A549 (cell line): ENCODE results near the gene ADM2. TPM values are rescaled to one million over a fixed set of nuclear protein-coding genes. Genes with fewer than 3 reads are reported as not detected.

ENCODE experiments used
- ATAC-seq, 2 experiments: fragments of 200-7000 bp in 1 of 2; fragments of >200 bp in 1 of 2; cut with Nextera tagmentation in 1 of 2; cut with Tn5 transposase in 1 of 2; 3 replicates each; pipeline versions ENCODE4 v1.8.0 to v1.9.1; 2018 to 2020; ENCODE audit warnings: mild to moderate bottlenecking in 1 of 2, moderate library complexity in 1 of 2
- CTCF ChIA-PET: fragments of 300-600 bp; sonication (Branson Sonifier 250); formaldehyde crosslinking; extraction: SDS; loops from one replicate; lab custom pipeline; 2021; ENCODE audit warnings: antibody characterized with exemption, inconsistent platforms; lab: Yijun Ruan, JAX
- POLR2A ChIA-PET: fragments of 350-600 bp; formaldehyde crosslinking; extraction: SDS; loops from one replicate; lab custom pipeline; 2021; ENCODE audit warnings: antibody characterized with exemption, inconsistent platforms; lab: Yijun Ruan, JAX
- DNase-seq, 2 experiments: peaks; one replicate each; pipeline versions ENCODE4 v3.0.0 to v3.0.0-alpha.2; 2011 to 2016; ENCODE audit warnings: low read depth in 1 of 2, low spot score in 1 of 2
- FAIRE-seq: peaks from 2 replicates; lab custom pipeline; 2011; peaks lifted over from hg19 to GRCh38; lab: Jason Lieb, UNC
- H3K27ac ChIP-seq, 2 experiments: fragments of >200 bp; sonication (Bioruptor Twin); formaldehyde crosslinking; 3 replicates each; pipeline ENCODE4 v1.5.1; 2016 to 2017
- H3K4me1 ChIP-seq: fragments of >200 bp; sonication (Bioruptor Twin); formaldehyde crosslinking; 3 replicates; pipeline ENCODE4 v1.6.1; 2016
- H3K4me2 ChIP-seq: fragments of >200 bp; sonication (Bioruptor Twin); formaldehyde crosslinking; 3 replicates; pipeline ENCODE4 v1.6.1; 2016
- H3K4me3 ChIP-seq: fragments of >200 bp; sonication (Bioruptor Twin); formaldehyde crosslinking; 3 replicates; pipeline ENCODE4 v1.5.1; 2016
- H3K9me3 ChIP-seq: fragments of >200 bp; sonication (Bioruptor Twin); formaldehyde crosslinking; 3 replicates; pipeline ENCODE4 v1.6.1; 2016
- CBX2 ChIP-seq: fragments of 200-600 bp; sonication (generic); IDR thresholded peaks from 2 replicates; pipeline ENCODE4 v1.6.1; 2016; ENCODE audit warnings: low read depth, mild to moderate bottlenecking, borderline replicate concordance
- CBX8 ChIP-seq: fragments of 200-600 bp; sonication (generic); IDR thresholded peaks from 2 replicates; pipeline ENCODE4 v1.6.1; 2016
- CHD2 ChIP-seq: fragments of 150-350 bp; IDR thresholded peaks from 2 replicates; pipeline ENCODE4 v1.6.1; 2014; ENCODE audit warnings: low read length; ENCODE audit not compliant: partially characterized antibody
- CTCF ChIP-seq: fragments of >200 bp; sonication (Bioruptor Twin); formaldehyde crosslinking; IDR thresholded peaks from 3 replicates; pipeline ENCODE4 v1.5.1; 2016
- FOSL2 ChIP-seq, 2 experiments: fragments of 450-650 bp in 1 of 2; fragments of >200 bp in 1 of 2; sonication (Bioruptor Twin) in 1 of 2; formaldehyde crosslinking; IDR thresholded peaks; 2 replicates each; pipeline versions ENCODE4 v1.5.0 to v1.6.1; 2016 to 2020; ENCODE audit warnings: mild to moderate bottlenecking in 1 of 2, moderate library complexity in 1 of 2
- HOXA7 ChIP-seq: fragments of 250-450 bp; sonication (Bioruptor Pico); IDR thresholded peaks from 2 replicates; pipeline ENCODE4 v1.5.0; 2020; ENCODE audit warnings: mild to moderate bottlenecking, moderate library complexity
- HOXB13 ChIP-seq: fragments of 250-450 bp; sonication (Bioruptor Pico); IDR thresholded peaks from 2 replicates; pipeline ENCODE4 v1.5.0; 2020; ENCODE audit warnings: low read depth, mild to moderate bottlenecking, moderate library complexity
- KDM1A ChIP-seq: fragments of 200-600 bp; sonication (generic); IDR thresholded peaks from 2 replicates; pipeline ENCODE4 v1.6.1; 2016; ENCODE audit warnings: low read depth, mild to moderate bottlenecking
- KDM5A ChIP-seq: fragments of 200-600 bp; sonication (generic); IDR thresholded peaks from 2 replicates; pipeline ENCODE4 v1.6.1; 2016; ENCODE audit warnings: antibody characterized with exemption, mild to moderate bottlenecking
- MAFK ChIP-seq: fragments of 450-650 bp; IDR thresholded peaks from 2 replicates; pipeline ENCODE4 v1.6.1; 2014; ENCODE audit not compliant: partially characterized antibody
- NPAS2 ChIP-seq: fragments of 250-450 bp; sonication (Bioruptor Pico); IDR thresholded peaks from 2 replicates; pipeline ENCODE4 v1.8.0; 2022; ENCODE audit warnings: mild to moderate bottlenecking, moderate library complexity, borderline replicate concordance
- PHF8 ChIP-seq: fragments of 200-600 bp; sonication (generic); IDR thresholded peaks from 2 replicates; pipeline ENCODE4 v1.6.1; 2016; ENCODE audit warnings: low read depth, mild to moderate bottlenecking, antibody characterized with exemption, moderate library complexity, borderline replicate concordance
- SMC3 ChIP-seq: fragments of >200 bp; sonication (Bioruptor Twin); formaldehyde crosslinking; IDR thresholded peaks from 3 replicates; pipeline ENCODE4 v1.6.1; 2018; ENCODE audit warnings: inconsistent platforms
- ZFP36 ChIP-seq: fragments of 450-650 bp; IDR thresholded peaks from 2 replicates; pipeline ENCODE4 v1.6.1; 2014; ENCODE audit warnings: borderline replicate concordance; ENCODE audit not compliant: partially characterized antibody
- ZNF302 ChIP-seq: fragments of 250-450 bp; sonication (Bioruptor Pico); IDR thresholded peaks from 2 replicates; pipeline ENCODE4 v1.9.0; 2021; ENCODE audit warnings: inconsistent platforms, mild to moderate bottlenecking, moderate library complexity
- ZSCAN20 ChIP-seq: fragments of 250-450 bp; sonication (Bioruptor Pico); IDR thresholded peaks from 2 replicates; pipeline ENCODE4 v1.8.0; 2022; ENCODE audit warnings: mild to moderate bottlenecking, moderate library complexity
- WGBS: methylation state at CpG from one replicate; pipeline ENCODE4 v1.1.6; 2017; ENCODE audit errors: missing lambda C conversion rate; 5-methylcytosine and 5-hydroxymethylcytosine counted together
- polyA plus RNA-seq, 4 experiments: library from polyadenylated mRNA; depleted of rRNA in 3 of 4; stranded (reverse); fragments of >200 nt; fragmentation: RNase III in 1 of 4; extraction: RNeasy Plus Mini Kit Qiagen cat#74134 plus additional on column Dnase treatment in 1 of 4; gene quantifications; 2 replicates in 3 of 4; 3 replicates in 1 of 4; pipeline ENCODE4 v1.2.3, GENCODE V29; 2011 to 2017
- TF ChIP-seq, protein P1 (sequence below): IDR thresholded peaks from 2 replicates; pipeline ENCODE4 v1.6.1; 2012
- TF ChIP-seq, protein P2 (sequence below): IDR thresholded peaks from 2 replicates; pipeline ENCODE4 v1.6.1; 2012; ENCODE audit warnings: low read depth, borderline replicate concordance

ADM2 gene
- polyA plus RNA-seq, 2 of the 4 experiments (the other 2 are of a cell fraction) = 0.50 to 1.1 TPM

DNA sequence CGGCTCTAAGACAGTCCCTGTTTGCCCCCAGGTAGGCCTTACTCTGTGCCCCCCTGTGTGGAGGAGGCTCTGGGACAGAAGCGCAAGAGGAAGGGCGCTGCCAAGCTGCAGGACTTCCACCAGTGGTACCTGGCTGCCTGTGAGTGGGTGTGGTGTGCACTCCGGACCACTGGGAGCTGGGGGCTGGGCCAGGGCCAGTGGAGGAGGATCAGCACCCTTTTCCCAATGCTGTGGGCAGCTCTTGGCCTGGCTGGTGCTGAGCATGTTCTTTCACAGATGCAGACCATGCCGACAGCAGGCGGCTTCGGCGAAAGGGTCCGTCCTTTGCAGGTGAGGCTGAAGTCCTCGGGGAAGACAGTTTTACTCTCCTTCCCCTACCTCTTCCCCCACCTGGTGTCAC is 40.4 kb downstream of the ADM2 start (continued):
- TF ChIP-seq CTCF = no peak
- TF ChIP-seq CHD2 = no peak
- TF ChIP-seq PHF8 = no peak

GRCh38 chr22:50522208-50522805 is 41.0 kb downstream of the ADM2 start:
- DNase-seq (no peak), ATAC-seq (no peak), FAIRE-seq (no peak)
- Histone ChIP-seq H3K4me2 (no peak overlapping the region), H3K4me3 (no peak overlapping the region), H3K4me1 (peaks cover 11% of the 10 kb centered on the region), H3K9me3 (no peaks in the 10 kb centered on the region), H3K27ac (no peak overlapping the region)
- POLR2A ChIA-PET = interaction anchor here (0.6 to 0.9 kb wide), 2 partner anchors 14 to 66 kb away, joined by 4 to 6 read pairs; partner anchors contain the start of genes LMF2 and NCAPH2
- TF ChIP-seq, protein P1, sequence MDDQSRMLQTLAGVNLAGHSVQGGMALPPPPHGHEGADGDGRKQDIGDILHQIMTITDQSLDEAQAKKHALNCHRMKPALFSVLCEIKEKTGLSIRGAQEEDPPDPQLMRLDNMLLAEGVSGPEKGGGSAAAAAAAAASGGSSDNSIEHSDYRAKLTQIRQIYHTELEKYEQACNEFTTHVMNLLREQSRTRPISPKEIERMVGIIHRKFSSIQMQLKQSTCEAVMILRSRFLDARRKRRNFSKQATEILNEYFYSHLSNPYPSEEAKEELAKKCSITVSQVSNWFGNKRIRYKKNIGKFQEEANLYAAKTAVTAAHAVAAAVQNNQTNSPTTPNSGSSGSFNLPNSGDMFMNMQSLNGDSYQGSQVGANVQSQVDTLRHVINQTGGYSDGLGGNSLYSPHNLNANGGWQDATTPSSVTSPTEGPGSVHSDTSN = no peak
- TF ChIP-seq FOSL2 (IDR thresholded peaks at IDR 0.05) (no peak), FOSL2 (CRISPR knock-in tag; IDR thresholded peaks at IDR 0.05) (no peak), CBX8 (no peak), SMC3 (no peak), ZNF302 (CRISPR knock-in tag) (no peak), HOXA7 (CRISPR knock-in tag) (no peak), CTCF (no peak), CBX2 (no peak), NPAS2 (CRISPR knock-in tag) (no peak), ZSCAN20 (CRISPR knock-in tag) (no peak), ZFP36 (no peak), HOXB13 (no peak), PHF8 (no peak), KDM1A (no peak), KDM5A (no peak), MAFK (no peak)
- TF ChIP-seq, protein P2, sequence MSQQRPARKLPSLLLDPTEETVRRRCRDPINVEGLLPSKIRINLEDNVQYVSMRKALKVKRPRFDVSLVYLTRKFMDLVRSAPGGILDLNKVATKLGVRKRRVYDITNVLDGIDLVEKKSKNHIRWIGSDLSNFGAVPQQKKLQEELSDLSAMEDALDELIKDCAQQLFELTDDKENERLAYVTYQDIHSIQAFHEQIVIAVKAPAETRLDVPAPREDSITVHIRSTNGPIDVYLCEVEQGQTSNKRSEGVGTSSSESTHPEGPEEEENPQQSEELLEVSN = no peak
- CTCF ChIA-PET = interaction anchor here (1.0 kb wide), 1 partner anchor 98 kb away, joined by 4 read pairs; no protein-coding TSS in a partner anchor
- WGBS = 80% methylated on average over 1 of the region's 15 CpGs
